H1 (cell line): Measurements from ENCODE around the gene GIGYF2. TPM values are rescaled to one million over a fixed set of nuclear protein-coding genes. Genes with fewer than 3 reads are reported as not detected.

Experiments used
- CTCF ChIA-PET: fragments of 300-600 bp; sonication (Branson Sonifier 250); formaldehyde crosslinking; loops from one replicate; lab custom pipeline; 2021; ENCODE audit not compliant: partially characterized antibody; lab: Charles Lee
- POLR2A ChIA-PET: fragments of 300-600 bp; sonication (Branson Sonifier 250); formaldehyde crosslinking; loops from one replicate; lab custom pipeline; 2021; ENCODE audit warnings: inconsistent platforms; ENCODE audit not compliant: partially characterized antibody; lab: Charles Lee
- DNase-seq, 2 experiments: peaks; one replicate each; pipeline versions ENCODE4 v3.0.0 to v3.0.0-alpha.2; 2010 to 2022; ENCODE audit warnings: low spot score in 2 of 2, low read depth in 1 of 2, mixed read lengths in 1 of 2
- FAIRE-seq: peaks from 2 replicates; lab custom pipeline; 2011; peaks lifted over from hg19 to GRCh38; lab: Jason Lieb, UNC
- H2AFZ ChIP-seq: 2 replicates; pipeline ENCODE4 v1.8.1; 2012; ENCODE audit warnings: low read length, inconsistent platforms
- H2AK5ac ChIP-seq: 2 replicates; pipeline ENCODE4 v1.6.1; 2013; ENCODE audit warnings: low read depth, low read length
- H2BK120ac ChIP-seq: replicated peaks from 2 replicates; pipeline ENCODE3; 2013; ENCODE audit warnings: low read depth, low read length, inconsistent platforms
- H2BK12ac ChIP-seq: 2 replicates; pipeline ENCODE4 v1.6.1; 2013; ENCODE audit warnings: low read depth, low read length
- H2BK15ac ChIP-seq: 2 replicates; pipeline ENCODE4 v1.6.1; 2013; ENCODE audit warnings: low read length
- H2BK20ac ChIP-seq: 2 replicates; pipeline ENCODE4 v1.6.1; 2013; ENCODE audit warnings: low read length
- H2BK5ac ChIP-seq: 2 replicates; pipeline ENCODE4 v1.6.1; 2013; ENCODE audit warnings: low read depth, low read length
- H3K14ac ChIP-seq: 2 replicates; pipeline ENCODE4 v1.6.1; 2013; ENCODE audit warnings: inconsistent platforms; ENCODE audit not compliant: insufficient read length
- H3K18ac ChIP-seq: 2 replicates; pipeline ENCODE4 v1.6.1; 2013; ENCODE audit warnings: low read length; ENCODE audit errors: extremely low read depth
- H3K23ac ChIP-seq: 2 replicates; pipeline ENCODE4 v1.6.1; 2013; ENCODE audit warnings: inconsistent platforms; ENCODE audit not compliant: insufficient read length
- H3K23me2 ChIP-seq: 2 replicates; pipeline ENCODE4 v1.6.1; 2013; ENCODE audit warnings: low read depth, low read length
- H3K27ac ChIP-seq: 2 replicates; pipeline ENCODE4 v1.6.1; 2011; ENCODE audit warnings: low read depth, low read length, inconsistent platforms
- H3K27me3 ChIP-seq, 4 experiments: replicated peaks in 1 of 4; 1 replicate in 1 of 4; 2 replicates in 3 of 4; pipeline versions ENCODE4 v1.6.1 to v1.8.1; 2011 to 2013; ENCODE audit warnings: low read length in 3 of 4, mild to moderate bottlenecking in 3 of 4, inconsistent platforms in 2 of 4, mixed read lengths in 2 of 4, moderate library complexity in 1 of 4; ENCODE audit not compliant: control insufficient read depth in 3 of 4, insufficient read depth in 3 of 4; ENCODE audit errors: extremely low read depth in 1 of 4
- H3K36me3 ChIP-seq, 4 experiments: 2 replicates each; pipeline versions ENCODE4 v1.6.1 to v1.8.1; 2011 to 2013; ENCODE audit warnings: mild to moderate bottlenecking in 4 of 4, low read length in 3 of 4, moderate library complexity in 2 of 4, control low read depth in 1 of 4, inconsistent platforms in 1 of 4; ENCODE audit not compliant: insufficient read depth in 4 of 4, control insufficient read depth in 2 of 4
- H3K4ac ChIP-seq: replicated peaks from 2 replicates; pipeline ENCODE3; 2013; ENCODE audit warnings: low read length, low read depth, mixed read lengths, inconsistent platforms; ENCODE audit not compliant: insufficient read length
- H3K4me1 ChIP-seq, 4 experiments: replicated peaks in 1 of 4; 1 replicate in 1 of 4; 2 replicates in 3 of 4; pipeline versions ENCODE4 v1.6.1 to v1.8.1; 2011 to 2013; ENCODE audit warnings: low read length in 3 of 4, inconsistent platforms in 2 of 4, mixed read lengths in 1 of 4; ENCODE audit not compliant: insufficient read depth in 4 of 4, control insufficient read depth in 3 of 4
- H3K4me2 ChIP-seq, 2 experiments: 2 replicates each; pipeline versions ENCODE4 v1.6.1 to v1.8.1; 2011 to 2013; ENCODE audit warnings: low read depth in 2 of 2, low read length in 2 of 2, control low read depth in 1 of 2, inconsistent platforms in 1 of 2, mild to moderate bottlenecking in 1 of 2; ENCODE audit not compliant: insufficient read depth in 1 of 2
- H3K4me3 ChIP-seq, 4 experiments: fragments of 200-600, 300-600 bp in 1 of 4; sonication (generic), shearing (Covaris generic), sonication (Bioruptor Twin) in 1 of 4; 2 replicates each; pipeline versions ENCODE4 v1.5.1 to v1.8.1; 2011 to 2016; ENCODE audit warnings: low read length in 4 of 4, low read depth in 3 of 4, control low read depth in 2 of 4, inconsistent platforms in 2 of 4, mild to moderate bottlenecking in 2 of 4, mixed read lengths in 1 of 4, moderate library complexity in 1 of 4; ENCODE audit not compliant: insufficient read depth in 2 of 4; ENCODE audit errors: extremely low read depth in 1 of 4
- H3K56ac ChIP-seq: replicated peaks from 2 replicates; pipeline ENCODE3; 2013; ENCODE audit warnings: low read depth, mild to moderate bottlenecking, mixed read lengths, low read length, inconsistent platforms; ENCODE audit not compliant: insufficient read length
- H3K79me1 ChIP-seq: 2 replicates; pipeline ENCODE4 v1.6.1; 2013; ENCODE audit warnings: low read depth, low read length, control low read depth
- H3K79me2 ChIP-seq, 2 experiments: 2 replicates each; pipeline versions ENCODE4 v1.6.1 to v1.8.1; 2012 to 2013; ENCODE audit warnings: low read length in 2 of 2, mild to moderate bottlenecking in 2 of 2, inconsistent platforms in 1 of 2; ENCODE audit not compliant: insufficient read depth in 2 of 2, control insufficient read depth in 1 of 2
- H3K9ac ChIP-seq, 4 experiments: replicated peaks in 1 of 4; 1 replicate in 1 of 4; 2 replicates in 3 of 4; pipeline versions ENCODE4 v1.6.1 to v1.8.1; 2011 to 2013; ENCODE audit warnings: low read depth in 3 of 4, low read length in 3 of 4, control low read depth in 2 of 4, mild to moderate bottlenecking in 2 of 4, moderate library complexity in 2 of 4, inconsistent platforms in 1 of 4; ENCODE audit errors: extremely low read depth in 1 of 4
- H3K9me3 ChIP-seq, 2 experiments: 2 replicates each; pipeline versions ENCODE4 v1.6.1 to v1.8.1; 2012 to 2013; ENCODE audit warnings: mild to moderate bottlenecking in 2 of 2, moderate library complexity in 2 of 2, control low read depth in 1 of 2, inconsistent platforms in 1 of 2, low read depth in 1 of 2, low read length in 1 of 2, mixed read lengths in 1 of 2; ENCODE audit not compliant: insufficient read depth in 2 of 2
- H4K20me1 ChIP-seq, 2 experiments: replicated peaks in 1 of 2; 2 replicates each; pipeline versions ENCODE3 to v1.8.1; 2011 to 2013; ENCODE audit warnings: inconsistent platforms in 2 of 2, low read length in 2 of 2, mild to moderate bottlenecking in 1 of 2; ENCODE audit not compliant: insufficient read depth in 2 of 2, control insufficient read depth in 1 of 2
- H4K5ac ChIP-seq: 2 replicates; pipeline ENCODE4 v1.6.1; 2013; ENCODE audit warnings: low read length, low read depth, mixed read lengths, inconsistent platforms; ENCODE audit not compliant: insufficient read length
- H4K8ac ChIP-seq: 2 replicates; pipeline ENCODE4 v1.8.0; 2013; ENCODE audit warnings: mild to moderate bottlenecking, moderate library complexity, low read length, inconsistent platforms; ENCODE audit not compliant: insufficient read depth; ENCODE audit errors: extremely low read depth
- H4K91ac ChIP-seq: replicated peaks from 2 replicates; pipeline ENCODE3; 2013; ENCODE audit warnings: low read length, mixed read lengths, inconsistent platforms; ENCODE audit not compliant: insufficient read length
- CHD2 ChIP-seq: IDR thresholded peaks from 2 replicates; pipeline ENCODE4 v1.6.1; 2012; ENCODE audit warnings: low read length, improper control_type of control experiment
- CTBP2 ChIP-seq: IDR thresholded peaks from 2 replicates; pipeline ENCODE4 v1.7.0; 2011; ENCODE audit warnings: borderline replicate concordance, mild to moderate bottlenecking, moderate library complexity, mixed read lengths, low read length; ENCODE audit not compliant: insufficient read depth, insufficient read length
- JUN ChIP-seq: IDR thresholded peaks from 2 replicates; pipeline ENCODE4 v1.6.1; 2011; ENCODE audit warnings: low read depth, mild to moderate bottlenecking, improper control_type of control experiment, low read length
- KDM1A ChIP-seq: fragments of 200-600, 300-600 bp; sonication (generic); IDR thresholded peaks from 2 replicates; pipeline ENCODE4 v1.7.1; 2016; ENCODE audit warnings: mild to moderate bottlenecking, low read length, borderline replicate concordance
- SIN3A ChIP-seq, 2 experiments: IDR thresholded peaks in 1 of 2; conservative IDR thresholded peaks in 1 of 2; 2 replicates each; pipeline ENCODE4 v1.6.1; 2011 to 2012; ENCODE audit warnings: low read length in 2 of 2, improper control_type of control experiment in 1 of 2, low read depth in 1 of 2, mild to moderate bottlenecking in 1 of 2
- WGBS, 2 experiments: shearing (Covaris generic) in 1 of 2; methylation state at CpG; one replicate each; pipeline versions ENCODE4 v1.1.6 to v1.1.7; 2013 to 2015; ENCODE audit warnings: low lambda C conversion rate in 2 of 2, mixed read lengths in 2 of 2, inconsistent platforms in 1 of 2, low coverage in 1 of 2, missing lambda C conversion rate in 1 of 2; ENCODE audit not compliant: insufficient replicate concordance in 2 of 2, insufficient coverage in 1 of 2, insufficient read length in 1 of 2; ENCODE audit errors: extremely low coverage in 1 of 2, missing lambda C conversion rate in 1 of 2; 5-methylcytosine and 5-hydroxymethylcytosine counted together
- polyA plus RNA-seq, 7 experiments: library from polyadenylated mRNA; depleted of rRNA in 3 of 7; stranded (reverse) in 5 of 7; unstranded in 2 of 7; fragments of >200 nt in 5 of 7; fragments of 200-250 nt in 2 of 7; gene quantifications; 1 replicate in 5 of 7; 2 replicates in 1 of 7; 4 replicates in 1 of 7; pipeline versions ENCODE4 v1.2.1 to v1.2.3, GENCODE V29; 2011 to 2013; ENCODE audit warnings: missing spikeins in 2 of 7, mixed read lengths in 2 of 7
- total RNA-seq: library from RNA; stranded (reverse); fragmentation: NEBNext Ultra II Directional; extraction: Animal tissue kit (Norgen Biotek cat#: 25700); gene quantifications from 2 replicates; pipeline ENCODE4 v1.2.1, GENCODE V29; 2021

GIGYF2 gene
- total and polyA plus RNA-seq, 2 of the 8 experiments (the other 6 are each of a cell fraction or from before 2014, with no cell fraction given), result 22.3 to 62.0 TPM

- Histone ChIP-seq H3K9me3 (no peaks in the 10 kb centered on the region), H3K4me3 (no peak overlapping the region), H4K91ac (no peak overlapping the region), H3K4me1 (peaks cover 0 to 3% (median 0%) of the 10 kb centered on the region in 4 experiments; a peak in 1 of 7 replicates), H2BK12ac (no peak overlapping the region), H3K23ac (no peak overlapping the region), H3K4ac (no peak overlapping the region), H4K5ac (no peak overlapping the region), H2BK15ac (no peak overlapping the region), H2BK20ac (no peak overlapping the region), H4K20me1 (peaks cover 0 to 8% of the 10 kb centered on the region in 2 experiments), H3K27ac (no peak overlapping the region), H3K9ac (no peak overlapping the region), H3K79me2 (no peaks in the 10 kb centered on the region), H3K79me1 (no peaks in the 10 kb centered on the region), H3K18ac (no peak overlapping the region), H3K4me2 (no peak overlapping the region), H3K14ac (no peak overlapping the region), H3K56ac (no peak overlapping the region), H3K36me3 (no peaks in the 10 kb centered on the region; a peak in 1 of 8 replicates), H4K8ac (no peak overlapping the region), H2AFZ (no peak overlapping the region), H3K23me2 (peaks cover 5% of the 10 kb centered on the region), H2BK5ac (no peak overlapping the region; the same call in 1 of the 2 replicates), H2AK5ac (no peak overlapping the region), H3K27me3 (no peaks in the 10 kb centered on the region), H2BK120ac (no peak overlapping the region)
- WGBS, 2 experiments, result 88% methylated on average over 11 of the region's 11 CpGs; no CpG with 5 or more reads in 1 of the 2 experiments
- no peak for TF ChIP-seq JUN
- no peak for TF ChIP-seq SIN3A (conservative IDR thresholded peaks at IDR 0.05 in 1 of 2, IDR thresholded peaks at IDR 0.05 in 1 of 2; ENCODE audit: low read depth in 1 of 2, low read length in 2 of 2)
- no peak for TF ChIP-seq CHD2
- no peak for TF ChIP-seq CTBP2
- no peak for TF ChIP-seq KDM1A
- CTCF ChIA-PET, result interaction anchor here (1.1 to 3.7 kb wide), 7 partner anchors 10 to 325 kb away, joined by 3 to 12 read pairs (median 4); no protein-coding TSS in a partner anchor
- no peak for DNase-seq
- POLR2A ChIA-PET, result interaction anchor here (1.4 kb wide), 1 partner anchor 14 kb away, joined by 4 read pairs; no protein-coding TSS in a partner anchor
- no peak for FAIRE-seq
Observed at GRCh38 chr2:232884001-232884421, 186.9 kb downstream of the GIGYF2 start.
